Tibial nerve (tissue), 4 donors: Measurements from ENCODE around the gene ST6GALNAC6. TPM values are rescaled to one million over a fixed set of nuclear protein-coding genes. Genes with fewer than 3 reads are reported as not detected.

Experiments
- DNase-seq, 2 donors: peaks; one replicate each; pipeline ENCODE4 v3.0.0-alpha.2; 2019; ENCODE audit warnings: low spot score in 2 of 2
- H3K27ac ChIP-seq, 4 donors: fragments of 200-600 bp; sonication (generic) in 3 of 4; one replicate each; pipeline ENCODE4 v1.5.1; 2017 to 2019; ENCODE audit warnings: mild to moderate bottlenecking in 1 of 4
- H3K27me3 ChIP-seq, 2 donors: fragments of 200-600 bp; sonication (generic) in 1 of 2; one replicate each; pipeline versions ENCODE4 v1.5.1 to v1.6.0; 2017 to 2019
- H3K36me3 ChIP-seq, 3 donors: fragments of 200-600 bp; sonication (generic); one replicate each; pipeline ENCODE4 v1.5.1; 2018 to 2019
- H3K4me1 ChIP-seq, 4 donors: fragments of 200-600 bp; sonication (generic) in 3 of 4; one replicate each; pipeline ENCODE4 v1.5.1; 2017 to 2019
- H3K4me3 ChIP-seq, 4 donors: fragments of 200-600 bp; sonication (generic) in 3 of 4; one replicate each; pipeline ENCODE4 v1.5.1; 2017 to 2019; ENCODE audit warnings: mild to moderate bottlenecking in 1 of 4, moderate library complexity in 1 of 4
- H3K9me3 ChIP-seq, 4 donors: fragments of 200-600 bp; sonication (generic) in 3 of 4; one replicate each; pipeline ENCODE4 v1.5.1; 2017 to 2019
- CTCF ChIP-seq, 5 experiments: fragments of 200-600 bp in 3 of 5; fragments of 450-650 bp in 2 of 5; sonication (generic) in 3 of 5; IDR thresholded peaks; one replicate each; pipeline ENCODE4 v1.5.1; 2016 to 2019; ENCODE audit warnings: antibody characterized with exemption in 5 of 5, mild to moderate bottlenecking in 3 of 5, moderate library complexity in 2 of 5
- EP300 ChIP-seq, 2 donors: sonication (generic); formaldehyde crosslinking; IDR thresholded peaks; one replicate each; pipeline ENCODE4 v1.6.1; 2017; ENCODE audit warnings: antibody characterized with exemption in 2 of 2, mild to moderate bottlenecking in 1 of 2
- POLR2A ChIP-seq, 2 donors: fragments of 450-650 bp; IDR thresholded peaks; one replicate each; pipeline ENCODE4 v1.6.1; 2017; ENCODE audit warnings: antibody characterized with exemption in 2 of 2, mild to moderate bottlenecking in 2 of 2, moderate library complexity in 2 of 2
- WGBS, 2 donors: methylation state at CpG; one replicate each; pipeline ENCODE4 v1.1.5; 2018; 5-methylcytosine and 5-hydroxymethylcytosine counted together
- total RNA-seq, 4 donors: library from RNA; depleted of rRNA; stranded (reverse); fragments of >200 nt; gene quantifications; one replicate each; pipeline ENCODE4 v1.1.0, GENCODE V29; 2016

ST6GALNAC6 gene
- total RNA-seq, 4 donors from 2014 or later, result 108 to 193 (median 172) TPM

DNA sequence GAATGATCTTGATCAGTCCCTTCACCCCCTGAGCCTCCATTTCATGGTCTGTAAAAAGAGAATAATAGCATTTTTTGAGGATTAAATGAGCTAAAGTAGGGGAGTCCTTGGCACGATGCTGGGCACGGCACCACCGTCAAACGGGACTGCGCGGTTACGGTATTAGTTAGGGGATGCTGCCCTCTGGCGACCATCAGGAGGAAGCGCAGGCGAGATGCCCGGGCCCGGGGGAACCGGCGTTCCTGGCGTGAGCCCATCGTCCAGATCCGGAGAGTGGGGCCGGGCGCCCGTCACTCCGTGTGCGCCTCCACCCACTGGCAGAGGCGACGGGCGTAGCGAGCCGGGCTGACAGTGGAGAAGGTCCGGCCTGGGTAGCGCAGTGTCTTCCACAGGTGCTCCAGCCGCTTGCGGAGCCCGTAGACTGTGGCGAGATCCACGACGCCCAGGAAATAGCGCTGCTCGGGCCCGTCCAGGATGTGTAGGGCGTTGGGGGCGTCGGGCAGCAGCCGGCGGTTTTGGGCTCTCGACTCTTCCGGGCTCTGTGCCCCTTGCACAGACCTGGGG lies 22.2 kb upstream of the ST6GALNAC6 start:
- WGBS, 2 donors, result 0 to 13% methylated on average over 9 to 44 of the region's 45 CpGs
- Histone ChIP-seq H3K4me3 (peak overlapping the region in 1 of 4 donors; percentile 37), H3K27ac (no peak overlapping the region), H3K4me1 (peaks cover 0 to 46% (median 22%) of the 10 kb centered on the region in 4 donors), H3K9me3 (no peaks in the 10 kb centered on the region), H3K36me3 (no peaks in the 10 kb centered on the region), H3K27me3 (peaks cover 0 to 19% of the 10 kb centered on the region in 2 donors)
- TF ChIP-seq POLR2A (IDR thresholded peaks at IDR 0.05) (no peak), EP300 (IDR thresholded peaks at IDR 0.05) (peak in 1 of 2 donors; percentile 36), CTCF (IDR thresholded peaks at IDR 0.05) (peak; percentile 95 to 99 (median 98))
- peak; percentile 60 to 79 for DNase-seq

DNA sequence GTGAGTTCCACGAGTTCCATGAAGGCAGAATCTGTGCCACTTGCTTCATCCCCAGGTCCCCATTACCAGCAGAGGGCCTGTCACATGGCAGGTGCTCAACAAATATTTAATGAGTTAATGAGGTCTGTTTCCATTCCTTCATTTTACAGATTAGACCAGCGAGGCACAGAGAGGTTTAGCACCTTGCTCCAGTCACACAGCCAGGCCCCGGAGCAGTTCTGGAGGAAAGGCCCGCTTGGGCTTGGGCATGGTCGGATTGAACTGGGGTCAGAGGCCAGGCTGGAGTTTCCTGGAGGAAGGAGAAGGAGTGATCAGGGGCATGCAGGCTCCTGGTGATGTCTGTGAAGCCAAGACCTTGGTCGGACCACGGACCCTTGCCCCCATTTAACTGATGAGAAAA lies 21.4 kb upstream of the ST6GALNAC6 start:
- Histone ChIP-seq H3K27me3 (peaks cover 0 to 11% of the 10 kb centered on the region in 2 donors), H3K4me3 (no peak overlapping the region), H3K9me3 (no peaks in the 10 kb centered on the region), H3K36me3 (no peaks in the 10 kb centered on the region), H3K27ac (no peak overlapping the region), H3K4me1 (peaks cover 0 to 53% (median 23%) of the 10 kb centered on the region in 4 donors)
- DNase-seq, result no peak
- TF ChIP-seq EP300 (IDR thresholded peaks at IDR 0.05) (no peak), POLR2A (IDR thresholded peaks at IDR 0.05) (no peak), CTCF (IDR thresholded peaks at IDR 0.05) (no peak)
- WGBS, 2 donors, result 87% methylated on average over 7 of the region's 7 CpGs

GRCh38 chr9:127919253-127919815 lies 19.9 kb upstream of the ST6GALNAC6 start:
- Histone ChIP-seq H3K27me3 (no peaks in the 10 kb centered on the region), H3K9me3 (no peaks in the 10 kb centered on the region), H3K4me3 (no peak overlapping the region), H3K36me3 (peaks cover 0 to 4% (median 0%) of the 10 kb centered on the region in 3 donors), H3K4me1 (peaks cover 0 to 65% (median 29%) of the 10 kb centered on the region in 4 donors), H3K27ac (peak overlapping the region in 3 of 4 donors; percentile 38 to 76 (median 40))
- 64 to 65% methylated on average over 8 of the region's 8 CpGs for WGBS, 2 donors
- peak; percentile 86 to 89 for DNase-seq
- no peak for TF ChIP-seq POLR2A (IDR thresholded peaks at IDR 0.05)
- peak in 1 of 2 donors; percentile 86 for TF ChIP-seq EP300 (IDR thresholded peaks at IDR 0.05)

DNA sequence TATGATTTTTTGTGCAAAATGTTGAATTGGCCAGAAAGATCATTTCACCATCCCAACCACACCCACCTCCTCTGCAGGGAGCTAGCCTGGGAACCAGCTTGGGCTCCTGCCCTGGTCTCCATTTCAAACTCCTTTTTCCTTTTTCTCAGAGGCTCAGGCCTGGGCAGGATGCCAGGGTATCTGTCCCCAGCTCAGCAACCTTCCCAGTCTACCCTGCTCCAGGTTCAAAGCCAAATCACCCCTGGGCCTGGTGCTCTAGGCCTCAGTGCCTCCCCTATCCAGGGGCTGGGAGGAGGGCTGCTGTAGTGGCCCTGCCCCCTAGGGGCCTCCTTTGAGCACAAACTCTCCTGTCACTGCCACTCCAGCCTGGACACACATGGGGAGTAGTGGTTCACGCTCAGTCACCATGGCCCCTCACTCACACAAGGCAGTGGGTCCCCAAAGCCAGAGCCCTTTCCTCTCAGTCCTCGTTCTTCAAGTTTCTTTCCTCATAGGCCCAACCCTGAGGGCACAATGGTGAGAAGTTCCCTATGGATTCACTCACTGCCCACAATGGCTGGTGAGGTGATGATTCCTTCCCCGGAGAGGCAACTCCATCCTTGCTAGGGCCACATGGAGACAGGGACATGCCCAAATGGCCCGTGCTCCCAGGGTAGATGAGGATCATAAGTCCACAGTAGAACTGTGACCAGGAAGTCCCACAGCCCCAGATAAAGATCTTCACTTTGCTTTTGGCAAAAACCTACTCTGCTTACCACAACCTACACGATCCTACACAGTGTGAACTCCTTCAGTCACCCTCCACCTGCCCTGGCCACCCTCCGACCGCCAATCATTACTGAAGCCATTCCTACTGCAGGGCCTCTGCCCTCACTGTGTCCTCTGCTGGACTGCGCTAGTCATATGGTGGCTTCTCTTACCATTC lies 19.0 kb upstream of the ST6GALNAC6 start:
- 89 to 92% methylated on average over 8 of the region's 8 CpGs for WGBS, 2 donors
- Histone ChIP-seq H3K4me1 (peaks cover 0 to 65% (median 29%) of the 10 kb centered on the region in 4 donors), H3K27me3 (no peaks in the 10 kb centered on the region), H3K27ac (peak overlapping the region in 3 of 4 donors; percentile 40 to 78 (median 76)), H3K36me3 (peaks cover 0 to 12% (median 0%) of the 10 kb centered on the region in 3 donors), H3K9me3 (no peaks in the 10 kb centered on the region), H3K4me3 (no peak overlapping the region)
- no peak for DNase-seq
- TF ChIP-seq EP300 (IDR thresholded peaks at IDR 0.05) (no peak), POLR2A (IDR thresholded peaks at IDR 0.05) (no peak), CTCF (IDR thresholded peaks at IDR 0.05) (no peak)

DNA sequence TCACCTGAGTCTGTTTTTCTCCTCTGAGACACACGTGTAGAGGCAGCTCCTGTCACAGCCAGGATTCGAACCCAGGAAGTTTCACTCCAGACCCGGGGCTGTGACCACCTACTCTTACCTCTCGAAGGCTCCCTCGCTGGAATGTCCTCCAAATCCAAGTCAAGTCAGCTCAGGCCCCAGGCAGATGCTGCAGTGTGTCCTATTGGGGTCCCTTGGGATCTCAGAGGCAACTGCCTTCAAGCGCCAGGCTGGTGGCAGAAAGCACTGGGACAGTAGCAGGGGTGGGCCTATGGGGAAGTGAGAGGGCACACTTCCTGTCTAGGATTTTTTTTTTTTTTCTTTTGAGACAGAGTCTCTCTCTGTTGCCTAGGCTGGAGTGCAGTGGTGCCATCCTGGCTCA lies 18.2 kb upstream of the ST6GALNAC6 start:
- H3K27ac ChIP-seq, result peak overlapping the region; percentile 8 to 78 (median 70)
- DNase-seq, result no peak
- WGBS, 2 donors, result 56 to 74% methylated on average over 6 of the region's 6 CpGs
- H3K4me3 ChIP-seq, result peak overlapping the region in 1 of 4 donors; percentile 74
- H3K4me1 ChIP-seq, result peaks cover 0 to 65% (median 29%) of the 10 kb centered on the region in 4 donors
- no peak for TF ChIP-seq EP300 (IDR thresholded peaks at IDR 0.05)
- TF ChIP-seq CTCF (IDR thresholded peaks at IDR 0.05), result no peak
- H3K9me3 ChIP-seq, result no peaks in the 10 kb centered on the region
- peaks cover 0 to 21% (median 0%) of the 10 kb centered on the region in 3 donors for H3K36me3 ChIP-seq
- H3K27me3 ChIP-seq, result no peaks in the 10 kb centered on the region
